Measurements from ENCODE around the gene LHPP.

LHPP gene

GRCh38 chr10:124520558-124521428 is 59.2 kb downstream of the LHPP start:
- no peak for DNase-seq (ENCODE audit: low spot score)

DNA sequence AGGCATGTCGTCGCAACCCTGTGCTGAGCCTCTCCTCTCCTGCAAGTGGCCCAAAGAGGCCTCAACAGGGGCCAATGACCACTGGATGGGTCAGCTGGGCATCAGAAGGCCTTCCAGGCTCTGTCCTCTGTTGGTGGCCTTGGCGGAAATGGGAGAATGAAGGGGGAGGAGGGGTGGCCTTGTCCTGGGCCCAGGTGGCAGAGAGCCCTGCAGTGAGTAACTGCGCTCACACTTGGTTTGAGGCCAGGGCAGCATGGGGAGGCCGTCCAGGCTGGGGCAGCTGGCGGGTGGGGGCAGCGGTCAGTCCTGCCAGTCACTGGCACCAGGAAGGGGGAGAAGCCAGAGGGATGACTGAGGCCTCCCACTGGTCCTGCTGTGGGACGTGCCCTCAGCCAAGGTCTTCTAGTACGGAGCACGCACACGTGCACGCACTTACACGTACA is 59.8 kb downstream of the LHPP start:
- no peak for DNase-seq (ENCODE audit: low spot score)

DNA sequence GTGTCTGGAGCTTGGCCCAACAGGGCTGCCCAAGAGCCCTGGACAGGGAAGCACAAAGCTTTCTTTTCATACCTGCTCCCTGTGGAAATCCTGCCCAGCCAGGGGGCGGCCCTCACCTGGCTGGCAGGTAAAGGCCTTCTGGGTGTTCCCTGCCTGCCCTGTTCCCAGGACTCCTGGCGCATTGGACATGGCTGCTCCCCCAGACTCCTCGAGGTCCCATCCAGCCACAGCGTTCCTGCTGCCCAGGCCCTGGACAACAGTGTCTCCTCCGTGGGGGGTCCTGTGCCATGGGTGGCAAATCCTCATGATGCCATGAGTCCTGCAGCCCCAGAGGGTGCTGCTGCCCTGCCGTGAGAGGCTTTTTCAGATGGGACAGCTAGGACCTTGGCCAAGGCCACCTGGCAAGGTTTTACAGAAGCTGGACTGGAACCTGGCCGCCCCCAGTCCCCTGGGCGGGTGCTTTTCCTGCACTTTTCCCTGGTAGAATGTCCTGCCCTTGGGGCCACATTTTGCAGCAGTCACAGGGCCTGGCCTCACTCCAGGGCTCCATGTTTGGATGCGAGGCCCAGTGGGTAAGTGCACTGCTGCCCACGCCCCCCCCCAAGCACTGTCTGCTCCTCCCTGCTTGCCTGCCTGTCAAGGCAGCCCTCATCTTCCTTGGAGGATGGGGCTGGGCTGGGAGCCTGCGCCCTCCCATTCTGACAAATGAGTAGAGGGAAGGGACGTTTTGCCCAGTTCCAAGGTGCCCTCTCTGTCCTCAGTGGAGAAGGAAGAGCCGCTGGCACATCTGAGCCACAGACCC is 60.7 kb downstream of the LHPP start:
- DNase-seq (ENCODE audit: low spot score) = no peak

DNA sequence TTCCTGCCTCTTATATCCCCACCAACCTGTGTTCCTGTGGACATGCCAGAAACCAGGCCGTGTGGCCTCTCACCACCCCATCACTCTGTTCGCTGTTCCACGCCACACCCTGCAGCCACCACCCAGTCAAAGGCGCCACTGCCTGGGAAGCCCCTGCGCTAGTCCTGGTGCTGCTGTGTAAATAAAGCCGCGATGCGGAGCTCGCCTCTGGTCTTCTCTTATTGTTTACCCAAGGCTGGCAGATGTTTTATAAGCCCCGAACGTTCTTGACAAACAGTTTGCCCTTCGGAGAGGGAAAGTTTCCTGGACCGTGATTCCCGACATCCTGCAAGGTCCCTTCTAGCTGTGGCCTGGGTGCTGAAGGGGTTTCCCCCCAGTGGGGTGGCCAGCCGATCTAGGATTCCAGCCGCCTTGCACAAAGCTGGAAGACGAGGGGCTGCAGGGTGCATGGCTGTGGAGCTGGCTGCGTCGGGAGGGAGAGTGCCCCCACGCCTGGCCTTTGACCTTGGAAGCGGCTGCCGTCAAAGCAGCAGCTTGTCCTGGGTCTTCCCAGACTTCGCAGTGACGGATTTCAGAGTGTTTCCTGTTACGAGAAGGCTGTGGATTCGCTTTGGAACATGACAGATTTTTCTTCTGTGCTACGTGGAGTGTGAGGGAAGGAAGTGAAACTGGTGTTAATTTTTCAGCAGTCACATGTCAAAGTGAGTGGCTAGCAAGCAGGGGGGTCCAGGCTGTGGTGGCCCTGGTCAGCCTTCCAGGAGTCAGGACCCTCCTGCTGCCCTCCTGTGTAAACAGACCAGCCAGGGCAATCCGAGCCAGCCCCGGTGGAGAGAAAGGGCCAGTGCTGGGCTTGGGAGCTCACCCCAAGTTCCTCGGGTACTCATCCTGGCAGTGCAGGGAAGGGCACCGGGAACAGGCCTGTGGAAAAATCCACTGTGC is 61.6 kb downstream of the LHPP start:
- DNase-seq (ENCODE audit: low spot score) = no peak

DNA sequence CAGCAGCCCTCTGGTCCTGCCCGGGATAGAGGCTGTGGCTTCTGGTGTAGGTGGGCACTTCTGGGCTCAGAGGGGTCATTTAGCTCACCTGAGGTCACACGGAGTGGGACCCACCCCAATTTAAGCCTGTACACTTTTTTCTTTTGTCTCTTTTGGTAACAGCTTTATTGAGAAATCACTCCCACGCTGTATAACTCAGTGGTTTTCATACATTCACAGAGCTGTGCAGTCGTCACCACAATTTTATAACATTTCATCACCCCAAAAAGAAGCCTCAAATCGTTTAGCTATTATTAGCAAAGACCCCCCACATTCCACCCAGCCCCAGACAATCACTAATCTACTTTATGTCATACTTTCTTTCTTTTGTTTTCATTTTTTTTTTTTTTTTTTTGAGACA is 62.3 kb downstream of the LHPP start:
- no peak for DNase-seq (ENCODE audit: low spot score)

DNA sequence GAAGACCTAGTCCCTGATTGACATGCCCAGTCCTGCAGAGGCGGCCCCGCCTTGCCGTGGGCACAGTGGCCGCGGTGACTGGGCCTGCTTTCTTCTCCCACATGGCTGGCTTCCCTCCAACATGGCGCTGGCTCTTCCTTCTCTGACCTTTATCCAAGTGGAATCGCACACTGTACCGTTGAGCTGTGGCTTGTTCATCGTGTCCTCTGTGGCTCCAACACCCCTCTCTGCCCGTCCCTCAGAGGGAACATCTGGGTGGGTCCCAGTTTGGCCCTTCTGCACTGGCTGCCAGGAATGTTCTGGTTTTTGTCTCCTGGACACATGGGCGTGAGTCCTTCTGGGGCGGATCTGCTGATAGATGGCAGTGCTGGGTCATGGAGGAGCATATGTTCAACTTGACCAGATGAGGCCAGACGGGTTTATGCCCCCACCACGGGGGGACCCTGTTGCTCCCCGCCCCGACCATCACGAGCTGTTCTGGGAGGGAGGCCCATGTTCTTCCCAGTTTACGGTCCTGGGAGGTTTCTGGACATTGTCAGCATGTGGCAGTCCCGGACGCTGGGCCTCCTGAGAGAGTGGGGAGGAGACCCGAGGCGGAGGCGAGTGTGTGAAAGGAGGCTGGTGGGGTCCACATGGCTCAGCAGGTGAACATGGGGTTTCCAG is 63.5 kb downstream of the LHPP start:
- DNase-seq (ENCODE audit: low spot score) = peak; percentile 72

DNA sequence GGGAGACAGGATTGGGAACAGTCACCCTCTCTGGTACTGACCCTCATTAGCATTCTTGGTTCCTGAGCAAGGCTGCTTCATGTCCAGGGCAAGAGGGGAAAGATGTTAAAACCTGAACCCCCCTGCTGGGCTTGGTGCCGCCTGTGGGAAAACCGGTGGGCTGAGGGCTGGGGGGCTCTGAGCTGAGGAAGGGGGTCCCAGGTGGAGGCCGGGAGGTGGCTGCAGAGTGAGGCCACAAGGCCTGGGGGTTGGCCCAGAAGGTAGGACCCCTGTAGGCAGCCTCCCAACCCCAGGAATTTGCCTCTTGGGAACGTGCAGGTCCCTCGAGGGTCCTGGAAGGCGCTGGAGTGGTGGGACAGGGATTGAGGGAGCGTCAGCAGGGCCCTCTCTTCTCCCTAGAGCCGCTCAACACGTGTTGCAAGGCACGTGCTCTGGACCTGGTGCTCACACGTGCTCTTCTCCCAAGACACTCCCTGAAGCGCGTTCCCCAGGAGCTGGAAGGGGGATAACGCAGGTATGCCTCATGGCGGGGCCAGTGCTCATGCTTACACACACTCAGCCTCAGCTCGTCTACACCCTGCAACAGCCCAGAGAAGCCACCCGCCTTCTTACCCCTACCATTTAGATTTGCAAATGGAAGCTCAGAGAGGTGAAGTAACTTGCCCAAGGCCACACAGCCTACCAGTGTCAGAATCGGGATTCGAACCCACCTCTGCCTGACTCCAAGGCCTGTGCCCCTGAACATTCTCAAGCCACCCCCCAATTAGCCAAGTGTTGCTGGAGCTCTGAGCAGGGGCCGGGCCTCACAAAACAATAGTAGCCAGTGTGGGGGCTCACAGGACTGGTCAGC is 64.4 kb downstream of the LHPP start:
- no peak for DNase-seq (ENCODE audit: low spot score)

DNA sequence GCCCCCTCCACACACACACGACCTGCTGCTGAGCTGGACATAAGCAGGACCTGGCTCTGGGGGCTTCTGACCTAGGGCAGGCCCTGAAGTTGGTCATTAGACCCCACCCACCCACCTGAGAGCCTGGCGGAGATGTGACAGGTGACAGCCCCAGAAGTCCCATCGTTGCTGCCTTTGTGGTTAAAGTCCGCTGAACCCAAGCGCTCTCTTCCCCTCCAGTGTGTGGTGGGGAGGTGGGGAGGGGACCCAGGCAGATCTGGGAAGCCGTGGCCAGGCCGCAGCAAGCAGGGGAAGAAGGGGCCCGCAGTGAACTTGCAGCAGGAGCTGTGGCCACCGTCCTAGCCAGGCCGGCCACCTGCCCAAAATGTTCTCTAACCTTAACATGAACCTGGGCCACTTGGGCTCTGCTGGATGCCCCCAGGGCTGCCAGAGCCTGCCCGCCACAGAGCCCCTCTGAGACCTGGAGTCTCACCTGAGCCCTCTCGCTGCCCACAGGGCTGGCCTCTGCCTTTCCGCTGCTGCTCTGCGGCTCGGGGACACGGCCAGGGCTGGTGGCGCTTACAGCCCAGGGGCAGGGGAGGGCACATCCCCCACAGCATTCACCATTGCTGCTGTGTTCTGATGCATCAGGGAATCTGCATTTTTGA is 65.1 kb downstream of the LHPP start:
- no peak for DNase-seq (ENCODE audit: low spot score)

DNA sequence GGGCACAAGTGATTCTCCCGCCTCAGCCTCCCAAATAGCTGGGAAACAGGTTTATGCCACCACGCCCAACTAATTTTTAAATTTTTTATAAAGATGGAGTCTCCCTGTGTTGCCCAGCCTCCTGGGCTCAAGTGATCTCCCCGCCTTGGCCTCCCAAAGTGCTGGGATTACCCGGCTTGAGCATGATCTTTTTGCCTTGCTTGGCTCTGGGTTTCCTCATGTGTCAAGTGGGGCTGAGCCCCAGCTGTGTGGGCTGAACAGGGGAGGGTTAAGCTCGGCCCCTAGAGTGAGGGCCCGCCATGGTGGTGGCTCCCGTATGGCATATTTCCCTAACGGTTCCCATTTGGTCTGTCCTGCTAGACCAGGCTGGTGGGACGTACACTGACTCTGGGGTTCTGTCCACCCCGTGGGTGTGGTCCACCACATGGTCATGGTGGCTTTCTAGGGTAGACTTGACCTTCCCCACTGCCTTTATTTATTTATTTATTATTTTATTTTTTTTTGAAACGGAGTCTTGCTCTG is 66.3 kb downstream of the LHPP start:
- peak; percentile 57 for DNase-seq (ENCODE audit: low spot score)

DNA sequence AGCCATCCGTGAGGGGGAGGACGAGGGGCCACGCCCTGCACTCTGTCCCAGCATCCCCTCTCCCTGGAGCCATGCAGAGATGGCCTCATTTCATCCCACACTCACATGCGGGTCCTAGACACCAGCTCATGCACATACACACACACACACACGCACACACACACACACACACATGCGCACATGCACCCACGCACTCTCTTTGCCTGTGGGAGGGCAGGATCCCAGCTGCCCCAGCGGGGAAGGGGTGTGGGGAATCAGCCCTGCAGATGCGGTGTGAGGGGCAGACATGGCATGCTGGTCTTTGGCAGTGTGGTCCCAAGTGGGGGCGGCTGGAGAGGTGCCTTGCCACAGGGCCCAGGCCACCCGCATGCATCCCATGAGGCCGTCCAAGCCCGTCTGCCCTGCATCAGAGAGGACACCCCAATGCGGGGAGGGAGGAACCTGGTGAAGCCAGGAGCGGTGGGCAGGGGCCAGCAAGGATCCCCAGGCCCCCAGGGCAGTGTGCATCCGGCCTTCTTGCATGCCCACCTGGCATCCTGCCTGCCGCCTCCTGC is 68.1 kb downstream of the LHPP start:
- DNase-seq (ENCODE audit: low spot score) = no peak

- peak; percentile 84 for DNase-seq (ENCODE audit: low spot score)
Measured at GRCh38 chr10:124530215-124530665, 68.6 kb downstream of the LHPP start.

DNA sequence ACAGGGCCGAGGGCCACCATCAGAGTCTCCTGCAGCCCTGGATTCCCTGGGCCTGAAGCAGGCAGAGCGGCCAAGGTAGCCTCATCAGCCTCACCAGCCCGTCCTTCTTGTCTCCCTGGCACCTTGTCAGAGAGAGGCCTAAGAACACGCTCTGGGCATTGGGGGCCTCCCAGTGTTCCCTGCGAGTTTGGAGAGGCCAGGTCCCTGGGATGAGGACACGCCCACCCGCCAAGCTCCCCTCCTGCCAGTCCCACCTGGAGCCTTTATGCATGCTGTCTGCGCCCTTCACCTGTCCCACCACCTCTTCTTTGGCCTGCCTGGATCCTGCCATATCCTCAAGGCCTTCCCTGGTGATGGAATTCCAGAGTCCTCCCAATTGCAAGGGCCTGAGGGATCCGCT is 69.2 kb downstream of the LHPP start:
- DNase-seq (ENCODE audit: low spot score) = no peak

- no peak for DNase-seq (ENCODE audit: low spot score)
Measured at GRCh38 chr10:124532106-124532641, 70.6 kb downstream of the LHPP start.

- no peak for DNase-seq (ENCODE audit: low spot score)
Measured at GRCh38 chr10:124532788-124533187, 71.2 kb downstream of the LHPP start.

DNA sequence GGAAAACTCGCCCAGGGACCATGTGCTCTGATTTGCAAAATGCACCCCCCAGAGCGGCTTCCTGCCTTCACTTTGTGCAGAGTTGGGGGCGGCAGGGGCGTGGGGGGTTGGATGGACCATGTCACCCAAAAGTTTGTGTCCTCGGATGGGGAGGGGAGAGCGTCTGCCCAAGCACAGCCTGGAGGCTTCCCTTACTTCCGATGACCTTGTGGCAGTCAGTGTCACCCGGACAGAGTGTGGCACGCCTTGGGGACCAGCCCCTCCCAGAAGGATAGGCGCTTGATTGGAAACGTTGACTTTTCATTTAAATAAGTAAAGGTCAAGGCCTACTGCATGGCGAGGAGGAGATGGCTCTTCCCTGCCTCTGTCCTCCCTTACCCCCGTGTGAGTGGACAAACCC is 71.6 kb downstream of the LHPP start:
- no peak for DNase-seq (ENCODE audit: low spot score)

DNA sequence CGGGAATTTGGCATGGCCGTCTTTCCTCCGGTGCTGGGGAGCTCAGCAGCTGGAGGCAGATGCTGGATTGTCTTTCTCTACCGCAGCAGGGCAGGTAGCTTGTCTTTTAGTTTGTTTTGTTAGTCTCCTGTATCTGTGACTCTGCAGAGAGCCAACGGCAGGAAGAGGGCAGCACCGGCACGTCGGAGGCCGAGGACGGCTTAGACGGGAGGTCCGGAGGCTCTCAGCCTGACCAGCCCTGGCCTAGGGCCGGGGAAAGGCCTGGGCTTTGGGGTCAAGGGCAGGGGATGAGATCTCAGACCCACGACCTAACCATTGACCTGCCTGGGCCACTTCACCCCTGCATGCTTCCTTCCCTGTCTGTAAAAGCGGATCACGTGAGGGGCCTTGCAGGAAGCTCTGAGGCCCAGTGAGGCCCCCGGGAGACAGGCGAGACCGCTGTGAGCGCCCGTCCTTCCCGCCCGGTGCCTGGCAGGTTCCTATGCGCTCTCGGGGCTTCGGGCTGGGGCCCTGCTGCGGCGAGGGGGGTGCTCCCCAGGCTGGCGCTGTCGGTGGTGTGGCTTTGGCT is 72.7 kb downstream of the LHPP start:
- no peak for DNase-seq (ENCODE audit: low spot score)

DNA sequence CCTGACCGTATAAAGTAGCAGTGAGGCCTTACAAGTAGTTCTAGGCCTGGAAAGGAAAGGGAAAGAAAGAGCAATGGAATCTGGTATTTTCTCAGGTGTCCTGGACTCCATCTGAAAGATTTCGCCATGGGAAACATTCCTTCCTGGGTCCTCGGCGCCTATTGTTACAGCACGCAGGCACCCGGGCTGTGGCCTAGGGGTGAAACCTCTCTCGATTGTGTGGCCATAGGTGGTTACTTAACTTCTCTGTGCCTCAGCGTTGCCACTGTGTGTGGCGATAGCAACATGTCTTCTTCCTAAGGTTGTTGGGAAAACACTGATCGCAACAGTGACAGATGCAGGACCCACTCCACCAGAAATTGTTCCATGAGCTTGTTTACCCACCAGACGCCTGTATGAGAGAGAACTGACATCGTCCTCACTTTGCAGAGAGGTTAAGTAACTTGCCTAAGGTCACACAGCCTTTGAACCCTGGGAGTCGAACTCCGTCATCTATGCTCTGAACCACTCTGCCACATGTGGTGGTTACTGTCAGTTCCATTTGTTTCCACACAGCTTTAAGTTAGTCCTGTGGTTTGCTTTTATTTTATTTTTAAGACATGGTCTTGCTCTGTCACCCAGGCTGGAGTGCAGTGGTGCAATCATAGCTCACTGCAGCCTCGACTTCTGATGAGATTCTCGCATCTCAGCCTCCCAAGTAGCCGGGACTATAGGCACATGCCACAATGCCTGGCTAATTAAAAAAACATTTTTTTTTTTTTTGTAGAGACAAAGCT is 73.4 kb downstream of the LHPP start:
- no peak for DNase-seq (ENCODE audit: low spot score)

Measured in SK-N-DZ (cell line).